Testis (tissue), 3 donors: ENCODE results near the gene SCYGR5. TPM values are rescaled to one million over a fixed set of nuclear protein-coding genes. Genes with fewer than 3 reads are reported as not detected.

ENCODE experiments used
- DNase-seq: peaks from one replicate; pipeline ENCODE4 v3.0.0-alpha.2; 2019
- H3K27ac ChIP-seq, 2 donors: fragments of 200-600 bp; sonication (generic); one replicate each; pipeline ENCODE4 v1.5.1; 2019
- H3K27me3 ChIP-seq: fragments of 200-600 bp; sonication (generic); one replicate; pipeline ENCODE4 v1.5.1; 2019
- H3K36me3 ChIP-seq: fragments of 200-600 bp; sonication (generic); one replicate; pipeline ENCODE4 v1.5.1; 2017; ENCODE audit warnings: low read depth; ENCODE audit errors: missing control alignments
- H3K4me1 ChIP-seq: fragments of 200-600 bp; sonication (generic); one replicate; pipeline ENCODE4 v1.5.1; 2019
- H3K4me3 ChIP-seq, 2 donors: fragments of 200-600 bp; sonication (generic); one replicate each; pipeline ENCODE4 v1.5.1; 2017 to 2019
- H3K9me3 ChIP-seq: fragments of 200-600 bp; sonication (generic); one replicate; pipeline ENCODE4 v1.5.1; 2017
- CTCF ChIP-seq, 3 experiments: fragments of 450-650 bp in 2 of 3; fragments of 200-600 bp in 1 of 3; sonication (generic) in 1 of 3; IDR thresholded peaks; one replicate each; pipeline ENCODE4 v1.5.1; 2016 to 2019; ENCODE audit warnings: antibody characterized with exemption in 3 of 3, mild to moderate bottlenecking in 2 of 3, moderate library complexity in 1 of 3
- POLR2A ChIP-seq: fragments of 450-650 bp; IDR thresholded peaks from one replicate; pipeline ENCODE4 v1.6.1; 2017; ENCODE audit warnings: antibody characterized with exemption, mild to moderate bottlenecking, moderate library complexity
- WGBS, 2 donors: methylation state at CpG; one replicate each; pipeline ENCODE4 v1.1.5; 2018; 5-methylcytosine and 5-hydroxymethylcytosine counted together
- intact Hi-C: fragments of 100-400 bp; cut with DNase I; formaldehyde crosslinking; loops from one replicate; pipeline ENCODE4 v1.15.1; 2023; ENCODE audit warnings: low total_unique reads
- polyA plus RNA-seq: library from polyadenylated mRNA; stranded (reverse); fragments of 350-450 nt; fragmentation: Illumina TruSeq; extraction: RNeasy Lipid Tissue Mini Kit (QIAGEN cat#74804); gene quantifications from one replicate; pipeline ENCODE4 v1.2.3, GENCODE V29; 2014; ENCODE audit warnings: low read depth, low replicate concordance; ENCODE audit not compliant: insufficient read depth
- total RNA-seq, 2 donors: library from RNA; depleted of rRNA; stranded (reverse); fragments of >200 nt; gene quantifications; one replicate each; pipeline ENCODE4 v1.2.3, GENCODE V29; 2016

Gene SCYGR5
- total and polyA plus RNA-seq, 3 donors from 2014 or later, result not detected

GRCh38 chr2:227684258-227684657 lies 17.7 kb downstream of the SCYGR5 start:
- Histone ChIP-seq H3K36me3 (no peaks in the 10 kb centered on the region), H3K9me3 (no peaks in the 10 kb centered on the region), H3K4me3 (no peak overlapping the region), H3K27ac (no peak overlapping the region), H3K4me1 (no peaks in the 10 kb centered on the region), H3K27me3 (no peaks in the 10 kb centered on the region)
- intact Hi-C loops, result no loop called here
- 82 to 91% methylated on average over 5 of the region's 5 CpGs for WGBS, 2 donors
- DNase-seq, result no peak
- TF ChIP-seq CTCF (IDR thresholded peaks at IDR 0.05), result no peak
- no peak for TF ChIP-seq POLR2A

- WGBS, 2 donors, result 93 to 97% methylated on average over 3 of the region's 3 CpGs
- DNase-seq, result no peak
These were observed 20.6 kb downstream of the SCYGR5 start for GRCh38 chr2:227687189-227687588.

GRCh38 chr2:227696990-227697679 lies 30.5 kb downstream of the SCYGR5 start:
- no peak overlapping the region for H3K27ac ChIP-seq
- no peak overlapping the region for H3K4me3 ChIP-seq
- no peaks in the 10 kb centered on the region for H3K4me1 ChIP-seq
- no peaks in the 10 kb centered on the region for H3K36me3 ChIP-seq
- 39 to 51% methylated on average over 2 of the region's 2 CpGs for WGBS, 2 donors
- no peak for DNase-seq
- no peaks in the 10 kb centered on the region for H3K9me3 ChIP-seq
- TF ChIP-seq POLR2A (no peak), CTCF (IDR thresholded peaks at IDR 0.05) (no peak)
- no peaks in the 10 kb centered on the region for H3K27me3 ChIP-seq
- intact Hi-C loops, result no loop called here

More at GRCh38 chr2:227687189-227687588, 20.6 kb downstream of the SCYGR5 start:
- no peak for TF ChIP-seq CTCF (IDR thresholded peaks at IDR 0.05)
- no peak for TF ChIP-seq POLR2A
- intact Hi-C loops, result no loop called here
- H3K4me3 ChIP-seq, result no peak overlapping the region
- no peaks in the 10 kb centered on the region for H3K36me3 ChIP-seq
- H3K27me3 ChIP-seq, result no peaks in the 10 kb centered on the region
- H3K27ac ChIP-seq, result no peak overlapping the region
- H3K4me1 ChIP-seq, result no peaks in the 10 kb centered on the region
- no peaks in the 10 kb centered on the region for H3K9me3 ChIP-seq

- intact Hi-C loops, result no loop called here
These were observed 35.0 kb downstream of the SCYGR5 start for GRCh38 chr2:227701556-227701955.

More at GRCh38 chr2:227701556-227701955, 35.0 kb downstream of the SCYGR5 start:
- no peak overlapping the region for H3K27ac ChIP-seq
- WGBS, 2 donors, result 85 to 87% methylated on average over 3 of the region's 3 CpGs
- no peaks in the 10 kb centered on the region for H3K36me3 ChIP-seq
- no peak for DNase-seq
- H3K4me1 ChIP-seq, result no peaks in the 10 kb centered on the region
- no peak for TF ChIP-seq CTCF (IDR thresholded peaks at IDR 0.05)
- no peak for TF ChIP-seq POLR2A
- no peaks in the 10 kb centered on the region for H3K9me3 ChIP-seq
- no peaks in the 10 kb centered on the region for H3K27me3 ChIP-seq
- H3K4me3 ChIP-seq, result no peak overlapping the region
